ENCODE results near the gene SKA1. TPM values are rescaled to one million over a fixed set of nuclear protein-coding genes. Genes with fewer than 3 reads are reported as not detected.
A peak's percentile ranks its signal among the peaks of the same experiment; 100 is the strongest.

The SKA1 gene
- total and polyA plus RNA-seq, 9 of the 15 experiments (the other 6 are each of a cell fraction or from before 2014, with no cell fraction given): 27.8 to 67.2 (median 41.9) TPM

GRCh38 chr18:50396005-50396660 lies 21.3 kb downstream of the SKA1 start:
- CTCF ChIA-PET (ENCODE audit: low intra/inter-chr PET ratio): no interaction called here
- in situ Hi-C loops (cut with MboI): no loop called here
- POLR2A ChIA-PET: interaction anchor here (0.6 kb wide), 1 partner anchor 328 kb away, joined by 3 read pairs; no protein-coding TSS in a partner anchor
- no peak overlapping the region for H3K4me3 ChIP-seq
- no peaks in the 10 kb centered on the region for H3K9me1 ChIP-seq (ENCODE audit: control insufficient read depth, insufficient read depth, low read length)
- no peak overlapping the region for H3K9ac ChIP-seq (ENCODE audit: insufficient read depth in 1 of 2, low read depth in 2 of 2, low read length in 2 of 2)
- H3K4me2 ChIP-seq (ENCODE audit: insufficient read depth, low read length): peak overlapping the region; percentile 32; the same call in 1 of the 2 replicates
- H3K27ac ChIP-seq (ENCODE audit: extremely low read depth, low read depth, low read length): no peak overlapping the region; the same call in 2 of the 3 replicates
- intact Hi-C loops (cut with micrococcal nuclease): no loop called here
- H3K9me3 ChIP-seq (replicated peaks; ENCODE audit: control insufficient read depth, insufficient read depth, low read depth, low read length): peaks cover 2% of the 10 kb centered on the region; the same call in 1 of the 2 replicates
- no peaks in the 10 kb centered on the region for H3K27me3 ChIP-seq (ENCODE audit: control insufficient read depth in 2 of 2, insufficient read depth in 2 of 2, low read length in 2 of 2)
- H3K36me3 ChIP-seq (ENCODE audit: control insufficient read depth, insufficient read depth, low read length): peaks cover 26% of the 10 kb centered on the region; the same call in 2 of the 3 replicates
- DNase-seq (ENCODE audit: extremely low read depth in 1 of 4, low spot score in 3 of 4): peak; percentile 21 to 79 (median 38)
- ATAC-seq: peak; percentile 74
- H3K4me1 ChIP-seq (replicated peaks in 1 of 2; ENCODE audit: control insufficient read depth in 2 of 2, insufficient read depth in 2 of 2, low read length in 2 of 2): peaks cover 3 to 23% of the 10 kb centered on the region in 2 experiments; a peak in 3 of 5 replicates
- FAIRE-seq: peak; percentile 76
- BruUV-seq (replicated peaks): no TSS peak
- no peaks in the 10 kb centered on the region for H4K20me1 ChIP-seq (replicated peaks; ENCODE audit: control insufficient read depth, insufficient read depth, low read length)
- WGBS (ENCODE audit: insufficient coverage, low coverage, missing lambda C conversion rate): 16% methylated on average over 5 of the region's 5 CpGs
- no peaks in the 10 kb centered on the region for H3K79me2 ChIP-seq (ENCODE audit: control insufficient read depth, insufficient read depth, low read length)
- no peak overlapping the region for H2AFZ ChIP-seq (ENCODE audit: low read depth, low read length)
- TF ChIP-seq HDAC1 (IDR thresholded peaks at IDR 0.05) (peak; percentile 51 to 86; a peak in 2 of 4 replicates), SIRT6 (IDR thresholded peaks at IDR 0.05; ENCODE audit: low read depth, low read length) (no peak), JUND (IDR thresholded peaks at IDR 0.05; ENCODE audit: borderline replicate concordance, low read depth, low read length) (peak; percentile 60; the same call in 1 of the 2 replicates), JUND (tag; IDR thresholded peaks at IDR 0.05; ENCODE audit: borderline replicate concordance, low read depth, low read length) (no peak; the same call in 2 of the 3 replicates), TARDBP (IDR thresholded peaks at IDR 0.05) (no peak), MEIS2 (IDR thresholded peaks at IDR 0.05; ENCODE audit: partially characterized antibody) (peak; percentile 16), AFF4 (CRISPR knock-in tag; IDR thresholded peaks at IDR 0.05) (no peak), ZBTB12 (CRISPR knock-in tag; IDR thresholded peaks at IDR 0.05) (no peak), ZKSCAN3 (CRISPR knock-in tag; IDR thresholded peaks at IDR 0.05) (no peak), ZNF436 (CRISPR knock-in tag; IDR thresholded peaks at IDR 0.05) (no peak), ZNF699 (CRISPR knock-in tag; IDR thresholded peaks at IDR 0.05; ENCODE audit: insufficient replicate concordance) (no peak), ZNF212 (CRISPR knock-in tag; IDR thresholded peaks at IDR 0.05) (no peak), ARNT (IDR thresholded peaks at IDR 0.05) (peak; percentile 41 to 62; a peak in 2 of 4 replicates), SMARCE1 (IDR thresholded peaks at IDR 0.05) (peak; percentile 45; the same call in 1 of the 2 replicates), ZNF639 (CRISPR knock-in tag; conservative IDR thresholded peaks at IDR 0.05 in 1 of 2, IDR thresholded peaks at IDR 0.05 in 1 of 2) (peak in 1 of 2 experiments; percentile 62; a peak in 2 of 4 replicates), CBFA2T3 (IDR thresholded peaks at IDR 0.05) (peak; percentile 94)
